HepG2 (cell line): ENCODE measurements around the gene ABCC3. TPM values are rescaled to one million over a fixed set of nuclear protein-coding genes. Genes with fewer than 3 reads are reported as not detected.

Experiments used
- CEBPZ ChIP-seq: IDR thresholded peaks from 2 replicates; pipeline ENCODE4 v1.6.1; 2012; ENCODE audit warnings: low read length, improper control_type of control experiment
- GTF3A ChIP-seq: sonication (generic); formaldehyde crosslinking; conservative IDR thresholded peaks from 2 replicates; pipeline ENCODE4 v1.4.0; 2020; ENCODE audit warnings: mild to moderate bottlenecking, missing genetic modification reagents
- HMG20A ChIP-seq: IDR thresholded peaks from 2 replicates; pipeline ENCODE4 v1.6.1; 2016; ENCODE audit warnings: borderline replicate concordance
- HOMEZ ChIP-seq: IDR thresholded peaks from 2 replicates; pipeline ENCODE4 v1.6.1; 2016; ENCODE audit warnings: low read depth
- KAT7 ChIP-seq: IDR thresholded peaks from 2 replicates; pipeline ENCODE4 v1.6.1; 2018; ENCODE audit warnings: borderline replicate concordance, missing compliant biosample characterization
- NFYB ChIP-seq: sonication (generic); formaldehyde crosslinking; IDR thresholded peaks from 2 replicates; pipeline ENCODE4 v1.4.0; 2020; ENCODE audit warnings: missing genetic modification reagents
- REST ChIP-seq, 2 experiments: IDR thresholded peaks; 2 replicates each; pipeline ENCODE4 v1.6.1; 2011 to 2012; ENCODE audit warnings: low read length in 2 of 2, borderline replicate concordance in 1 of 2, low read depth in 1 of 2, mild to moderate bottlenecking in 1 of 2, moderate library complexity in 1 of 2
- SPEN ChIP-seq: sonication (generic); formaldehyde crosslinking; IDR thresholded peaks from 2 replicates; pipeline ENCODE4 v1.5.1; 2020; ENCODE audit warnings: low read depth, mild to moderate bottlenecking, missing genetic modification reagents
- TCF7 ChIP-seq: sonication (generic); IDR thresholded peaks from 2 replicates; pipeline ENCODE4 v1.6.1; 2016; ENCODE audit warnings: antibody characterized with exemption, low read depth
- ZBTB21 ChIP-seq: sonication (generic); formaldehyde crosslinking; IDR thresholded peaks from 2 replicates; pipeline ENCODE4 v1.4.0; 2020; ENCODE audit warnings: missing genetic modification reagents
- ZNF432 ChIP-seq: sonication (generic); formaldehyde crosslinking; IDR thresholded peaks from 2 replicates; pipeline ENCODE4 v1.5.0; 2020; ENCODE audit warnings: missing genetic modification reagents, mild to moderate bottlenecking, borderline replicate concordance
- ZNF512 ChIP-seq: sonication (generic); formaldehyde crosslinking; IDR thresholded peaks from 2 replicates; pipeline ENCODE4 v1.4.0; 2020; ENCODE audit warnings: mild to moderate bottlenecking, missing genetic modification reagents
- polyA plus RNA-seq, 8 experiments: library from polyadenylated mRNA; depleted of rRNA in 3 of 8; stranded (reverse) in 7 of 8; unstranded in 1 of 8; fragments of >200 nt; fragmentation: Illumina TruSeq in 4 of 8; extraction: Trizol in 4 of 8; gene quantifications; 2 replicates each; pipeline versions ENCODE4 v1.2.1 to v1.2.3, GENCODE V29; 2011 to 2016; ENCODE audit warnings: low read depth in 4 of 8, missing spikeins in 1 of 8, mixed read lengths in 1 of 8; ENCODE audit not compliant: insufficient read depth in 1 of 8
- total RNA-seq, 5 experiments: library from RNA; depleted of rRNA; stranded (reverse); fragments of >200 nt; fragmentation: Illumina TruSeq; extraction: Trizol; gene quantifications; 2 replicates each; pipeline ENCODE4 v1.2.3, GENCODE V29; 2016; ENCODE audit warnings: low read depth in 1 of 5
- TF ChIP-seq, protein P1 (sequence below): sonication (generic); IDR thresholded peaks from 2 replicates; pipeline ENCODE4 v1.6.1; 2016; ENCODE audit warnings: low read depth, borderline replicate concordance
- TF ChIP-seq, protein P2 (sequence below): sonication (generic); formaldehyde crosslinking; IDR thresholded peaks from 2 replicates; pipeline ENCODE4 v1.8.0; 2022; ENCODE audit warnings: missing genetic modification reagents, mild to moderate bottlenecking, borderline replicate concordance
- TF ChIP-seq, protein P3 (sequence below): sonication (generic); formaldehyde crosslinking; conservative IDR thresholded peaks from 2 replicates; pipeline ENCODE4 v1.4.0; 2020; ENCODE audit warnings: missing genetic modification reagents

The ABCC3 gene
- total and polyA plus RNA-seq, 2 of the 13 experiments (the other 11 are each of a cell fraction or from before 2014, with no cell fraction given), result 25.2 to 50.7 TPM

DNA sequence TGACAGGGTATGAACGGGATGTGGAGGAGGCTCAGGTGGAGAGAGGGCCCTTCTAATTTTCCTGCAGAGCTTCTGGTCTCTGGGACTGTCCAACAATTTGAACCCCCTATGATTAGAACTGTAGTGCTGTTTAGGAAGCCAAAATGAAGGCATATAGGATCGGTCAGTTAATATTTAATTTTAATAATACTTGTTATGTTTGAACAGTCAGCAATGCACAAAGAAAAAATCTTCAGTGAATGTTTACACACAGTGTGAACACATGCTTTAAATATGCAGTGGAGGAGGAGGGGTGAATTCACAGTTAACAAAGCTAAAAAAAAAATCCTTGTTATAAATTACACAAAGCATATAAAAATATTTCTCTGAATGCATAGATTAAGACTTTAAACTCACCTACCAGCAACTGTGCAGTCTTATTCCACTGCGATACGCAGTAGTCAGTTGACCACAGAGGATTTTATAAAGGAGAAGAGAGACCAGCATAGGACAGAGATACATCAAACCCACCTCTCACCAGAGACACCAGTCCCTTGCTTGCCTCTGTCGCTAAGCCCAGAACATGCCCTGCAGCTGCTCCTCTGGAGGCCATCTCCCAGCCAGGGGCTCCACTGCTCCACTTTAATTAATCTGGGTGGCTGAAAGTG is 58.5 kb downstream of the ABCC3 start (continued):
- TF ChIP-seq ZNF512 (CRISPR knock-in tag) (no peak), REST (IDR thresholded peaks at IDR 0.05; ENCODE audit: borderline replicate concordance in 1 of 2, low read depth in 1 of 2, low read length in 2 of 2) (no peak; a peak in 1 of 4 replicates), KAT7 (CRISPR knock-in tag) (0 out of 2 replicates have a peak, but pooled peaks have one; percentile 17), ZNF432 (CRISPR knock-in tag) (no peak), SPEN (no peak), TCF7 (peak; percentile 66), GTF3A (CRISPR knock-in tag) (no peak), CEBPZ (no peak), HOMEZ (CRISPR knock-in tag) (no peak; the same call in 1 of the 2 replicates), HMG20A (CRISPR knock-in tag) (peak; percentile 91), NFYB (CRISPR knock-in tag) (no peak), ZBTB21 (no peak)
- TF ChIP-seq, protein P1, sequence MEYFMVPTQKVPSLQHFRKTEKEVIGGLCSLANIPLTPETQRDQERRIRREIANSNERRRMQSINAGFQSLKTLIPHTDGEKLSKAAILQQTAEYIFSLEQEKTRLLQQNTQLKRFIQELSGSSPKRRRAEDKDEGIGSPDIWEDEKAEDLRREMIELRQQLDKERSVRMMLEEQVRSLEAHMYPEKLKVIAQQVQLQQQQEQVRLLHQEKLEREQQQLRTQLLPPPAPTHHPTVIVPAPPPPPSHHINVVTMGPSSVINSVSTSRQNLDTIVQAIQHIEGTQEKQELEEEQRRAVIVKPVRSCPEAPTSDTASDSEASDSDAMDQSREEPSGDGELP, result peak; percentile 35; the same call in 1 of the 2 replicates
- TF ChIP-seq, protein P2, sequence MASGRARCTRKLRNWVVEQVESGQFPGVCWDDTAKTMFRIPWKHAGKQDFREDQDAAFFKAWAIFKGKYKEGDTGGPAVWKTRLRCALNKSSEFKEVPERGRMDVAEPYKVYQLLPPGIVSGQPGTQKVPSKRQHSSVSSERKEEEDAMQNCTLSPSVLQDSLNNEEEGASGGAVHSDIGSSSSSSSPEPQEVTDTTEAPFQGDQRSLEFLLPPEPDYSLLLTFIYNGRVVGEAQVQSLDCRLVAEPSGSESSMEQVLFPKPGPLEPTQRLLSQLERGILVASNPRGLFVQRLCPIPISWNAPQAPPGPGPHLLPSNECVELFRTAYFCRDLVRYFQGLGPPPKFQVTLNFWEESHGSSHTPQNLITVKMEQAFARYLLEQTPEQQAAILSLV (CRISPR knock-in tag), result no peak
- TF ChIP-seq, protein P3, sequence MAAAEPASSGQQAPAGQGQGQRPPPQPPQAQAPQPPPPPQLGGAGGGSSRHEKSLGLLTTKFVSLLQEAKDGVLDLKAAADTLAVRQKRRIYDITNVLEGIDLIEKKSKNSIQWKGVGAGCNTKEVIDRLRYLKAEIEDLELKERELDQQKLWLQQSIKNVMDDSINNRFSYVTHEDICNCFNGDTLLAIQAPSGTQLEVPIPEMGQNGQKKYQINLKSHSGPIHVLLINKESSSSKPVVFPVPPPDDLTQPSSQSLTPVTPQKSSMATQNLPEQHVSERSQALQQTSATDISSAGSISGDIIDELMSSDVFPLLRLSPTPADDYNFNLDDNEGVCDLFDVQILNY, result no peak
